Lower lobe of right lung (tissue), 2 donors: ENCODE results near the gene UTRN. TPM values are rescaled to one million over a fixed set of nuclear protein-coding genes. Genes with fewer than 3 reads are reported as not detected.

Experiments used
- ATAC-seq, 2 donors: fragments of 200-7000 bp; cut with Tn5 transposase; one replicate each; pipeline ENCODE4 v1.9.1; 2020 to 2022; ENCODE audit warnings: mild to moderate bottlenecking in 2 of 2, moderate library complexity in 2 of 2
- DNase-seq: peaks from one replicate; pipeline ENCODE4 v3.0.0-alpha.2; 2020
- H3K27ac ChIP-seq: fragments of 200-600 bp; one replicate; pipeline ENCODE4 v1.8.0; 2022
- H3K27me3 ChIP-seq: fragments of 200-600 bp; one replicate; pipeline ENCODE4 v1.8.0; 2022; ENCODE audit warnings: low read depth
- H3K36me3 ChIP-seq: fragments of 200-600 bp; one replicate; pipeline ENCODE4 v1.8.0; 2022; ENCODE audit warnings: mild to moderate bottlenecking
- H3K4me1 ChIP-seq: fragments of 200-600 bp; one replicate; pipeline ENCODE4 v1.8.0; 2022
- H3K4me3 ChIP-seq: fragments of 200-600 bp; one replicate; pipeline ENCODE4 v1.8.0; 2022; ENCODE audit warnings: mild to moderate bottlenecking
- H3K9me3 ChIP-seq: fragments of 200-600 bp; one replicate; pipeline ENCODE4 v1.8.0; 2022
- intact Hi-C: fragments of 100-400 bp; cut with DNase I; formaldehyde crosslinking; loops from one replicate; pipeline ENCODE4 v1.11.0; 2022
- total RNA-seq: library from RNA; stranded (reverse); fragmentation: NEBNext Ultra II Directional; extraction: Animal tissue kit (Norgen Biotek cat#: 25700); gene quantifications from one replicate; pipeline ENCODE4 v1.2.1, GENCODE V29; 2021
- TF ChIP-seq, protein P1 (sequence below): fragments of 200-600 bp; IDR thresholded peaks from one replicate; pipeline ENCODE4 v1.8.0; 2022; ENCODE audit warnings: antibody characterized with exemption, mild to moderate bottlenecking
- donor health status: DM: no; HTN: yes; CAD: no; lungs with severe emphysema.

The UTRN gene
- total RNA-seq, 1 donor from 2014 or later = 275 TPM

DNA sequence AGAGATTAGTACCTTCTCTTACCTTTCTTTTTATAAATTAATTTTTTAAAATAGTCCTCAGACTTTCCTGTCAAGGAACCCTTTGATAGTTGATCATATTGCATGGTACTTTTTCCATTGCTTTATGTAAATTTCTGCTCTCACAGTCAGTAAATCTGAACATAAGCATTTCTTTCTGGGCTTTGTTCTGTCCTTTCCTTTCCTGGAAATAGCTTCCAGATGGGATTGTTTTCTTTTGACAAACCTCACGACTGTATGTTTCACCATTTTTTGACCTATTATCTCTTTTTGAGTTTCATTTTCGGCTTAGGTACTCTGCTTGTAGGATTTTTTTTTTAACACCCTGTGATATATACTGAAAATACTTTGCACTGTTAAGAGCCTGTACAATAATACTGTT is 32.6 kb downstream of the UTRN start:
- H3K27me3 ChIP-seq = no peaks in the 10 kb centered on the region
- H3K4me1 ChIP-seq = peaks cover 80% of the 10 kb centered on the region
- no peak overlapping the region for H3K4me3 ChIP-seq
- no peaks in the 10 kb centered on the region for H3K36me3 ChIP-seq
- no peaks in the 10 kb centered on the region for H3K9me3 ChIP-seq
- TF ChIP-seq, protein P1, sequence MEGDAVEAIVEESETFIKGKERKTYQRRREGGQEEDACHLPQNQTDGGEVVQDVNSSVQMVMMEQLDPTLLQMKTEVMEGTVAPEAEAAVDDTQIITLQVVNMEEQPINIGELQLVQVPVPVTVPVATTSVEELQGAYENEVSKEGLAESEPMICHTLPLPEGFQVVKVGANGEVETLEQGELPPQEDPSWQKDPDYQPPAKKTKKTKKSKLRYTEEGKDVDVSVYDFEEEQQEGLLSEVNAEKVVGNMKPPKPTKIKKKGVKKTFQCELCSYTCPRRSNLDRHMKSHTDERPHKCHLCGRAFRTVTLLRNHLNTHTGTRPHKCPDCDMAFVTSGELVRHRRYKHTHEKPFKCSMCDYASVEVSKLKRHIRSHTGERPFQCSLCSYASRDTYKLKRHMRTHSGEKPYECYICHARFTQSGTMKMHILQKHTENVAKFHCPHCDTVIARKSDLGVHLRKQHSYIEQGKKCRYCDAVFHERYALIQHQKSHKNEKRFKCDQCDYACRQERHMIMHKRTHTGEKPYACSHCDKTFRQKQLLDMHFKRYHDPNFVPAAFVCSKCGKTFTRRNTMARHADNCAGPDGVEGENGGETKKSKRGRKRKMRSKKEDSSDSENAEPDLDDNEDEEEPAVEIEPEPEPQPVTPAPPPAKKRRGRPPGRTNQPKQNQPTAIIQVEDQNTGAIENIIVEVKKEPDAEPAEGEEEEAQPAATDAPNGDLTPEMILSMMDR = no peak
- DNase-seq (no peak), ATAC-seq (no peak)
- no peak overlapping the region for H3K27ac ChIP-seq
- intact Hi-C loops = no loop called here

- Histone ChIP-seq H3K27ac (peak overlapping the region; percentile 4), H3K36me3 (no peaks in the 10 kb centered on the region), H3K27me3 (no peaks in the 10 kb centered on the region), H3K4me3 (no peak overlapping the region), H3K9me3 (no peaks in the 10 kb centered on the region), H3K4me1 (peaks cover 67% of the 10 kb centered on the region)
- intact Hi-C loops = no loop called here
- ATAC-seq (peak in 1 of 2 donors; percentile 55), DNase-seq (no peak)
- TF ChIP-seq, protein P1 = no peak
Observed at GRCh38 chr6:144319211-144319610, 34.1 kb downstream of the UTRN start.

DNA sequence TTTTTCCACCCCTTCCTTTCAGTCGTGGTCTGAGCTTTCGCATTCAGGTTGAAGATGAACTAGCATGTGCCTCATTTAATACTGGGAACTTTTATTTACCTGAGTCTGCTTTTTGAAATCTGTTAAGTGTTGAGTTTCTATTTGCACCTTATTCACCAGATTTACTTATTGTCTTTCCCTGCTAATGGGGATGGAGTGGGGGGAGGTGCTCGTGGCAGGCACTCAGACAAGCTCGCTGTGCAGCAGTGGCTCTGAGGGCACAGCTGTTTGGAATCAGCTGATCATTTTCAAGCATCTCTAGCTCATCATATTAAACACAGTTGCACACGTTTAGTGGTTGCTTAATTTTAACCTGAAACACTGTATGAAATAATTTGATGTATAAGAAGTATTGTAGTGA is 35.6 kb downstream of the UTRN start:
- H3K27ac ChIP-seq = no peak overlapping the region
- DNase-seq = no peak
- H3K27me3 ChIP-seq = no peaks in the 10 kb centered on the region
- intact Hi-C loops = no loop called here
- ATAC-seq = no peak
- H3K4me3 ChIP-seq = no peak overlapping the region
- no peaks in the 10 kb centered on the region for H3K9me3 ChIP-seq
- peaks cover 58% of the 10 kb centered on the region for H3K4me1 ChIP-seq
- TF ChIP-seq, protein P1 = no peak
- no peaks in the 10 kb centered on the region for H3K36me3 ChIP-seq

DNA sequence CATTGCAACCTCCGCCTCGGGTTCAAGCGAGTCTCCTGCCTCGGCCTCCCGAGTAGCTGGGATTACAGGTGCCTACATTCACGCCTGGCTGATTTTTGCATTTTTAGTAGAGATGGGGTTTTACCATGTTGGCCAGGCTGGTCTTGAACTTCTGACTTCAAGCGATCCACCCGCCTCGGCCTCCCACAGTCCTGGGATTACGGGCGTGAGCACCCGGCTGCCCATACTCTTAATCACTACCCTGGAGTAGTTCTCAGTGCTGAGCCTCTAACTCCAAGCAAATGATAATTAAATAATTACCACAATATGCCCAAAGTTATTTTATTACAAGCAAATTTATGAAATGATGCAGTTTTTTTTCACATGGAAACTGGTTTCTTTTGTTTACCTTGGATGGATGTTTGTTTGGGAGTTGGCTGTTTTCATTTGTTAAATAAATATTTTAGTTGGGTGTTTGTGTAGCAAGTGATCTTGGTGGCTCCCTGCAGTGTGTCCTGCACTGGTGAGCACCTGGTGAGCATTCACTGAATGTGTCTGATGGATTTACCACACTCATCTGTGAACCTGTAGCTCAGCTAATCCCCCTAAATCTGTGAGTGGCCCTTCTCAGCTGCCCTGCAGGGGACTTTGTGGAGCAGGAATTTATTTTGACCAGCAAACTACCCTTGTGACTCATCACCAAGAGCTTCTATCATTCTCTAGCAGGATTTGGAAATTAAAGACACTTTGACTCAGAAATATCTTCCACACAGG is 36.9 kb downstream of the UTRN start:
- Histone ChIP-seq H3K27me3 (no peaks in the 10 kb centered on the region), H3K36me3 (no peaks in the 10 kb centered on the region), H3K4me1 (peaks cover 54% of the 10 kb centered on the region), H3K27ac (no peak overlapping the region), H3K4me3 (no peak overlapping the region), H3K9me3 (no peaks in the 10 kb centered on the region)
- intact Hi-C loops = no loop called here
- TF ChIP-seq, protein P1 = no peak
- no peak for DNase-seq
- no peak for ATAC-seq

DNA sequence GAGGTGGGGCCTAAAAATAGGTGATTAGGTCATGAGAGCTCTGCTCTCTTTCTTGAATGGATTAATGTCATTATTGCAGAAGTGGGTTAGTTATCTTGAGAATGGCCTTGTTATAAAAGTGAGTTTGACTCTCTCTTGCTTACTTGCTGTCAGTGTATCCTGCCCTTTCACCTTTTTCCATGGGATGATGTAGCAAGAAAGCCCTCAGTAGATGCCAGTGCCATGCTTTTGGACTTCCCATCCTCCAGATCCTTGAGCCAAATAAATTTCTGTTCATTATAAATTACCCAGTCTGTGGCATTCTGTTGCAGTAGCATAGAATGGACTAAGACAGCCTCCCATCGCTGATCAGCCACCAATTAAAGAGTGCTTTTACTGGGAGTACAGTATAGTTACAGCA is 40.1 kb downstream of the UTRN start:
- Histone ChIP-seq H3K27me3 (no peaks in the 10 kb centered on the region), H3K4me3 (no peak overlapping the region), H3K36me3 (no peaks in the 10 kb centered on the region), H3K27ac (no peak overlapping the region), H3K9me3 (no peaks in the 10 kb centered on the region), H3K4me1 (peaks cover 56% of the 10 kb centered on the region)
- ATAC-seq = no peak
- no peak for DNase-seq
- TF ChIP-seq, protein P1 = no peak
- intact Hi-C loops = no loop called here
